ENCODE data around the gene S100A2. TPM values are rescaled to one million over a fixed set of nuclear protein-coding genes. Genes with fewer than 3 reads are reported as not detected.

Gene S100A2
- total and polyA plus RNA-seq, 2 donors (not counting 3 experiments of a cell fraction or from before 2014, with no cell fraction given): 4.0 to 4.3 TPM

- TF ChIP-seq MAX (IDR thresholded peaks at IDR 0.05; ENCODE audit: insufficient read depth, insufficient read length): no peak
- peak; percentile 14 for TF ChIP-seq POLR2AphosphoS5 (IDR thresholded peaks at IDR 0.05; ENCODE audit: insufficient read depth, low read depth, low read length)
- TF ChIP-seq MYC (IDR thresholded peaks at IDR 0.05; ENCODE audit: low read depth, low read length): no peak
- TF ChIP-seq EZH2 (IDR thresholded peaks at IDR 0.05; ENCODE audit: borderline replicate concordance, low read depth, low read length, severe bottlenecking): no peak
- TF ChIP-seq JUN (IDR thresholded peaks at IDR 0.05; ENCODE audit: borderline replicate concordance, insufficient read depth, insufficient read length, low read depth): no peak
- TF ChIP-seq POLR2A (IDR thresholded peaks at IDR 0.05; ENCODE audit: low read depth, low read length): peak; percentile 38
- no peak for TF ChIP-seq CTCF (IDR thresholded peaks at IDR 0.05; ENCODE audit: extremely low read depth in 1 of 2, insufficient read depth in 1 of 2, low read depth in 1 of 2, low read length in 2 of 2)
- TF ChIP-seq FOS (IDR thresholded peaks at IDR 0.05; ENCODE audit: borderline replicate concordance, insufficient read depth, low read length): peak; percentile 50
- no peak overlapping the region for H3K9ac ChIP-seq (replicated peaks; ENCODE audit: extremely low read depth, insufficient read depth, low read length)
- no peaks in the 10 kb centered on the region for H4K20me1 ChIP-seq (replicated peaks; ENCODE audit: control insufficient read depth, extremely low read depth, insufficient read depth, low read length)
- peak overlapping the region; percentile 21 for H2AFZ ChIP-seq (ENCODE audit: low read depth, low read length)
- ChIA-PET POLR2A (interaction anchor here (0.8 to 3.0 kb wide), 5 partner anchors 11 to 40 kb away, joined by 3 to 14 read pairs (median 3); partner anchors contain the start of gene S100A4), CTCF (interaction anchor here (0.8 to 5.8 kb wide), 19 partner anchors 8 to 177 kb away, joined by 3 to 216 read pairs (median 9); partner anchors contain the start of genes CHTOP, S100A1, S100A13 and S100A16)
- no peaks in the 10 kb centered on the region for H3K36me3 ChIP-seq (ENCODE audit: control insufficient read depth in 2 of 2, extremely low read depth in 1 of 2, insufficient read depth in 2 of 2, low read length in 2 of 2)
- no TSS peak for BruUV-seq (replicated peaks)
- no peaks in the 10 kb centered on the region for H3K27me3 ChIP-seq (ENCODE audit: control insufficient read depth in 2 of 2, insufficient read depth in 2 of 2, low read length in 2 of 2)
- dilution Hi-C loops (cut with MboI; ENCODE audit: extremely low pct_ligation_motif_present, low sequenced_read_pairs) (no loop called here), intact Hi-C loops (cut with micrococcal nuclease) (no loop called here)
- H3K4me2 ChIP-seq (ENCODE audit: insufficient read depth, low read length): peak overlapping the region; percentile 50
- H3K9me1 ChIP-seq (replicated peaks; ENCODE audit: control insufficient read depth, extremely low read depth, insufficient read depth, low read length): no peaks in the 10 kb centered on the region
- H3K4me3 ChIP-seq (replicated peaks in 1 of 3; ENCODE audit: insufficient read depth in 1 of 3, low read depth in 1 of 3, low read length in 3 of 3): no peak overlapping the region
- H3K79me2 ChIP-seq (ENCODE audit: control insufficient read depth, insufficient read depth, low read length): peaks cover 15% of the 10 kb centered on the region
- FAIRE-seq (peak; percentile 73), DNase-seq (ENCODE audit: low read depth, low spot score) (peak; percentile 25)
- peaks cover 43% of the 10 kb centered on the region for H3K4me1 ChIP-seq (ENCODE audit: control insufficient read depth, extremely low read depth, insufficient read depth, low read length)
- no peaks in the 10 kb centered on the region for H3K9me3 ChIP-seq (replicated peaks; ENCODE audit: control insufficient read depth, insufficient read depth, low read length)
- H3K27ac ChIP-seq (ENCODE audit: insufficient read depth, low read depth, low read length): peak overlapping the region; percentile 96
Observed at GRCh38 chr1:153532181-153532580, 33.5 kb downstream of the S100A2 start.
